ENCODE measurements around the gene MLEC.

- TF ChIP-seq POLR2AphosphoS5 (IDR thresholded peaks at IDR 0.05; ENCODE audit: insufficient read depth in 1 of 2, low read depth in 1 of 2): no peak
- TF ChIP-seq POLR2A (IDR thresholded peaks at IDR 0.05): no peak
- TF ChIP-seq CTCF (IDR thresholded peaks at IDR 0.05): no peak
Observed at GRCh38 chr12:120739031-120739762, 52.2 kb downstream of the MLEC start.
